ENCODE results near the gene CHRNE.

CHRNE gene

GRCh38 chr17:4852567-4853207 is 50.2 kb downstream of the CHRNE start:
- DNase-seq: peak; percentile 10 to 62 (median 29)

DNA sequence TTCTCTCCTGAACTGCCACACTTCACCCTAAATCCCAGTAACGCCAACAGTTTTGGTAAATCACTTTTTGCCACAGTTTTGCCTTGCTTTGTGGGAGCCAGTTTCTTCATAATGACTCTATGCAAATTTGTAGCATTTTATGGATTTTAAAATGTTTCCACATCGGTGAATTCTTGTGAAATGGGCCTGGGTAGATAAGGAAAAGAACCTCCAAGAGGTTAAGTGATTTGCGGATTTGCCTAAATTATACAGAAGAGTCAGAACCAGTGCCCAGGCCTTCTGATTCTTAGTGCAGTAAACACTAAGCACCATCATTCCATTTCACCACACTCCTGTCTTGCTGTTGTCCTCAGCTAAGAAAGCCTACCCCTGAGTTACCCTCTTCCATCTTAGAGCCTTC is 51.8 kb downstream of the CHRNE start:
- DNase-seq: no peak

GRCh38 chr17:4850246-4850645 is 52.7 kb downstream of the CHRNE start:
- no peak for DNase-seq

GRCh38 chr17:4849011-4849536 is 53.8 kb downstream of the CHRNE start:
- DNase-seq: no peak

Data from stimulated activated naive CD4-positive, alpha-beta T cell (primary cell).